Stimulated activated CD4-positive, alpha-beta T cell treated with anti-CD3 and anti-CD28 coated beads, Interleukin-15, amount 100 ng/mL, for 1 hour (primary cell): ENCODE results near the gene CYTIP.

ENCODE experiments used
- DNase-seq, 2 donors: peaks; one replicate each; pipeline ENCODE4 v3.0.0-alpha.2; 2020; ENCODE audit warnings: low read depth in 1 of 2, low spot score in 1 of 2

Gene CYTIP

DNA sequence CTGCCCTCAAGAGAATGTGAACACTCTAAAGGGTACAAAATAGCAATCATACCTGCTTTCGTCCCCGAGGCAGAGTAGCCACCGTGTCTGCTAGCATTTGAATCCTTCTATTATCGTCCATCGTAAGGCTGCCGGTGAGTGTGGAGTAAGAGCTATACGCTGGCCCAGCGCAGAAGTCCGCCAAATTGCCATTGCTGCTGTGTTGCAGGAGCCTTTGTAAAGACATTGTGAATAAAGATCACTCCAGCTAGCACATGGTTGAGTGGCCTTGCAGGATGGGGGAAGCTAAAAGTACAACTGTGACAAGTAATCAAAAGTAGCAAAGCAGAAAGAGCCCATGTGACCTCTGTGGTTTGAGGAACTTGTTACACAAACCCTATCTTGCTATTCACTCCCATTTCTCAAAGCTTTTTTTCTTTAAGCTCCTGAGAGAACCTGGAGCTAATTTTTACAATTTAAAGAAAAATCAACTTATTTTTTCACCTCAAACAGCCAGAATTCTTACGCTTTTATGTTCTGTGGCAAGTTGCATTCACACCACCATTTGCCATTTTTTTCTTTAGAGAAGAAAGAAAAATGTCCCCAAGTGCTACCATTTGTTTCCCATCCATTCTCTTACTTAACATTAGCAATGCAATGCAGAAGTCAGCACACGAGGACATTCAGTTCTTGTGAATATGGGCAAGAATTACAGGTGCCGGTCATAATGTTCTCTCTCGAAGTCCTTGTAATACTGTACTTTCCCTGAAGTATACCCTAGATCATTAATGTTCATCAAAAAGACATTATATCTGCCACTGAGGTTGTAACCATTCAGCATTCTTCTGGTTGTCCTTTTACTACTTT is at the start of gene CYTIP:
Gene CYTIP (minus strand): TSS at position 295 of the 846 bp plus-strand sequence. CDS start 69 bp downstream, at position 226.
- no peak for DNase-seq

DNA sequence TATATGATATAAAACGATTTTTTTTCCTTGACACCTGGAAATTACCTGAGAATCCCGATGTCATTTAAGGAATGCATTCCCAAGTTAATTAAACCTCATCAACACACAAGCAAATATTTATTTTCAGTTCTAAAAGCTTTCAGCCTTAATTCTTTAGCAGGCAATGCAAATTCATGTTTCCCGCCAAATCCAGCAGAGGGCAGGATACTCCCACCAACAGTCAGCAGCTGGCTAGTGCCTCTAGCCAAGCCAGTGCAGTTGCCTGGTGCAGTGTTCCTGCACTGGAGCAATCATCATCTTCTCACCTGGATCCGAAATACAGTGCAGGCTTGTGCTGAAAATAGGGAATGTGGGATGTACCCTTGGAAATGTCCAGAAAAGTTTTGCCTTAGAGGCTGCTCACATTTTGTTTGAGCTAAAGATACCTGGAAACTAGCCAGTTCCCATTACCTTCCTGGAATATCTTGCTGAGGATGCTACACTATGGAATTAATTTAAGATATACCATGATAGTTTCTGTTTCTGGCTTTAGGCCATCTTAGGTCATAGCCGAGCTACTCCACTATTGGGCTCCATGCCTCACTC is 48.4 kb upstream of the CYTIP start:
- DNase-seq, result peak; percentile 47 to 50

- no peak for DNase-seq
Measured at GRCh38 chr2:157489983-157490382, 46.1 kb upstream of the CYTIP start.

- DNase-seq, result no peak
Measured at GRCh38 chr2:157488877-157489276, 45.0 kb upstream of the CYTIP start.

- no peak for DNase-seq
Measured at GRCh38 chr2:157487747-157488146, 43.9 kb upstream of the CYTIP start.

GRCh38 chr2:157487271-157487610 is 43.4 kb upstream of the CYTIP start:
- DNase-seq, result no peak

- no peak for DNase-seq
Measured at GRCh38 chr2:157486596-157487270, 42.8 kb upstream of the CYTIP start.

GRCh38 chr2:157480182-157480961 is 36.5 kb upstream of the CYTIP start:
- DNase-seq, result no peak

DNA sequence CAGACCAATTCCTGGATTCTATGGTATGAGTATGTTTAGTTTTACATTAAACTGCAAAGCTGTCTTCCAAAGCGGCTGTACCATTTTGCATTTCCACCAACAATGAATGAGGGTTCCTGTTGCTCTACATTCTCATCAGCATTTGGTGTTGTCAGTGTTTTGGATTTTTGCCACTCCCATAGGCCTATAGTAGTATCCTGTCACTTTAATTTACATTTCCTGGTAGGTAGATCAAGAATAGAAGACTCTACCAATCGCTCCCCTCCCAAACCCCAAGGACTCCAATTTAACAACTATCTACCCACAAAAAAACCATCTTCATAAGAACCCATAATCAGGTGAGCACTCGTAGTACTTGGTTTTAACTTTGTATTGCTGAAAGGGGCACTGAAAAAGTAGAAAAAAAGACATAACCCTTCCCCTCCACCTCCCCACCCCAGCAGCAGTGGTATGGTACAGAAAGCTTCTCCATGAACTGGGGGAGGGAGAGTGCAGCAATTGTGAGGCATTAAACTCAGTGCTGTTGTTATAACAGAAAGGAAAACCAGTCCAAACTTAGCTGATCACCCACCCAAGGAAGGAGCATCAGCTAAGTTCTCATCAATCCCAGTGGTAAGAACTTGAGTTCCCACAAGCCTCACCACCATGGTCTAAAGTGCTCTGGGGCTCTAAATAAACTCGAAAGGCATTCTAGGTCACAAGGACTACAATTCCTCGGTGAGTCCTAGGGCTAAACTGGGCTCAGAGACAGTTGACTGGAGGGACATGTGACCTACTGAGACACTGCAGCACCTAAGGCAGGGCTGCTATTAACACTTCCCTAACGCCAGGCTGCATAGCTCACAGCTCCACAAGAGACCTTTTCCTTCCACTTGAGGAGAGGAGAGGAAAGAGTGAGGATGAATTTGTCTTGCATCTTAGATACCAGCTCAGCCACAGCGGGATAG is 35.5 kb upstream of the CYTIP start:
- DNase-seq, result no peak

DNA sequence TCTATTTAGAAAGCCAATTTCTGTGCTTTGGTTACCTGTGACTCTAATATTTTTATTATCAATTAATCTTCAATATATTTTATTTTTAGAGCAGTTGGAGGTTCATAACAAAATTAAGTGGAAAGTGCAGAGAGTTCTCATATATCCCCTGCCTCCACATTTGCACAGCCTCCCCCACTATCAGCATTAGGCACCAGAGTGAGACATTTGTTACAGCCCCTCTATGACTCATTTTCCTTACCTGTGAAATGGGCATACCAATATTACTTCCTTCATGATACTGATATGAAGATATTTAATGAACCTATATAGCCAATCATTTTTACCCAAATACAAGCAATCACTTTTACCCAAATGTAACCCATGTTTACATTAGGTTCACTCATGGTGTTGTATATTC is 34.0 kb upstream of the CYTIP start:
- no peak for DNase-seq

DNA sequence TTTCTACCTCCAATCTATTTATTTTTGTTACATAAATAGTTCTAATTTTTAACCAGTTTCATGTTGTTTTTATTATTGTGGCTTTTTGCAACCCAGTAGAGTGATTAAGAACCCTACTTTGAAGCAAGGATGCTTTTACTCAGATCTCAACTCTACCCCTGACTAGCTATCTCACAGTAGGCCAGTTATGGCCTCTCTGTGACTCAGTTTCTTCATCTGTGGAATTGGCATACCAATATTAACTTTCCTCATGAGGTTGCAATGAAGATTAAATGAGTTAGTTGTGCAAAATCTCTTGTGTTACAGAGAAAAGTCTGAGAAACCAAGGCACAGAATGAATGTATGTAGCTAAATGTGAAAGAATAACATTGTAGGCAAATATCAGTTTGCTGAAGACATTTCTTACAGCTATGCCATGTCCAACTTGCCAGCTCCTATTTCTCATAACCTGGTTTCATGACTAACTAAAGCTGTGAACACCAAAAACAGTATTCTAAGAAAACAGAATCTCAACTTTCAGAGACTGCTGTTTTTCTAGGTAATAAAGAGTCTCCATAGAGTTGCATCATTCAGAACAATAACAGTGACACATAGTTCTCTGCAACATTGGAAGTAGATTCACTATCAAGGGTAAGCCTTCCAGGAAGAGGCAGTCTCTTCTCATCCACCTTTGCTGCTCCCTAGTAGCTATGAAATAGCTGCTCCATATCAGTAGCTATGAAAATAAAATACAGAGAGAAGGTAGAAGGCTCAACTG is 33.2 kb upstream of the CYTIP start:
- no peak for DNase-seq

DNA sequence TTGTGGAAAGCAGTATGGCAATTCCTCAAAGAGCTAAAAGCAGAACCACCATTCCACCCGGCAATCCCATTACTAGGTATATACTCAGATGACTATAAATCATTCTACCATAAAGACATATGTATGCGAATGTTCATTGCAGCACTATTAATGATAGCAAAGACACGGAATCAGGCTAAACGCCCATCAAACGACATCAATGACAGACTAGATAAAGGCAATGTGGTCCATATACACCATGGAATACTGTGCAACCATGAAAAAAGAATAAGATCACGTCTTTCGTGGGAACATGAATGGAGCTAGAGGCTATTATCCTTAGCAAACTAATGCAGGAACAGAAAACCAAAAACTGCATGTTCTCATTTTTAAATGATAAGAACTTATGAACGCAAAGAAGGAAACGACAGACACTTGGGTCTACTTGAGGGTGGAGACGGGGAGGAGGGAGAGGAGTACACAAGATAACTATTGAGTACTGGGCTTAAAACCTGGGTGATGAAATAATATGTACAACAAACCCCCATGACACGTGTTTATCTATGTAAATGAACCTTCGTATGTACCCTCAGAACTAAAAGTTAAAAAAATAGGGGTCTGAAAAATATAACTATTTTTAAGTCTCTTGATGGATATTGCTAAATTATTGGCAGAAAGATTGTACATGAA is 32.0 kb upstream of the CYTIP start:
- DNase-seq, result no peak

- no peak for DNase-seq
Measured at GRCh38 chr2:157473581-157473980, 29.7 kb upstream of the CYTIP start.

- DNase-seq, result no peak
Measured at GRCh38 chr2:157471078-157471477, 27.2 kb upstream of the CYTIP start.

DNA sequence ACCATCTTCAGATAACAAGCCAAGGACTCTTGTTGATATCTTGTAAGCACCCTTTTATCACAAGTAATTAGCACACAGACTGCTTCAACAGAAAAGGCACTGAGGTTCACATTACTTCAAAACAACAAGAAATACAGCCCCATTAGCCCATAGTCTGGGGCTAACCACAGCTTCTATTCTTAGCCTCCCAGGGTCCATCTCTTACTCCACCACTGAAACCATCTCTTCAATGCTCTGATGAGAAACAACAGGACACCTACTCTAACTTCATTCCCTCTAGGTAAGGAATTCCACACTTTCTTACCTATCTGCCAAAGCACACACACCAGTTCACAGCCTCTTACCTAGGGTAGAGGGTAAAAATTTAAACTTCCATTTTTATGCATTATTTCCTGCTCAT is 26.4 kb upstream of the CYTIP start:
- DNase-seq, result no peak

GRCh38 chr2:157469726-157470125 is 25.8 kb upstream of the CYTIP start:
- DNase-seq, result no peak

DNA sequence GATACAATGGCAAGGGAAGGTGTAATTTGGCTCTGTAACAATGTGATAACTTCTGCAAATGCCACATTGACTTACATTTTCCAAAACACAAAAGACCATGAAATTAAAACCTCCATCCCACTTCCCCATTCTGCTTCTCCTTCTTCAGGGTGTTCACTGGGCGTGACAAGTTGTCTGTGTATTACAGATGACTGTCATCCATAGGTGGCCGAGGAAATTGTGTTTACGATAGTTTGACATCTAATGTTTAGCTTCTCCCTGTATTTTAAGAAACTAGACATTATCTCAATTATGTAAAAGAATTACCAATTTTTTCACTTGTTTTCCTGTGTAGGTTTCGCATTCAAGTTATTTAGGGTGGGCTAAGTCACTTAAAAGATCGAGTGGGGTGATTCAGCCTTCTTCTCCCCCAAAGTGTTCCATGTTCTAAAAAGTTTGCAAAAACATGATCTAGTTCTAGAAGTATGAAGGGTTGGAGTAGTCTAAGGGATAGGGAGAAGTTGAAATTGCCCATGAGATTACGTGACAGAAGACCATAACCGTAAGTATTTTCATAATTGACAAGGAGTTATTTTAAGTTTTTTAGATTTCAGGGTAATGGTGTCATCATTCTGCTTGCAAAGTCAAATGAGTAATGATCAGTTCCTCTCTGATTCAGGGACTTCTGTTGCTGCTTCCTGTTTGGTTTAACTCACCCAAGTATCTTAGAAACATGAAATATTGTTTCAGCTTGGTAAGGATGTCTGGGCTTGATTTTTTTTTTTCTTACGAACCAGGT is 25.2 kb upstream of the CYTIP start:
- no peak for DNase-seq

DNA sequence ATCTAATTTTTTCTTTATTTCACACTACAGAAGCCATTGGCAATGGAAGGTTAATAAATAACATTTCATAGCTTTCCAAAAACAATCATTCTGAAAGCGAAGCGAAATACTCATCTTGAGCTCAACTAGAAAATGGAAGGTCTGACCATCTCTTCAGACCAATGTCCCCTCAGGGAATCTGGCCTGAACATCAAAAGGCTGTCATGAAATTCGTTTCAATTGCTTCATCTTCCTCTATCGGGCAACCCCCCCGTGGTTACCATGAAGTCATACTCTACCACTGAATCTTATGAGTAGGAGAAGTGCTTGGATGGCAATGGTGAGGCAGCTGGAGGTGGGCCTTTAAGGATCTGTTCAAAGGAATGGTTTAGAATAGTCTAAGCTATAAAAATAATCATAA is 22.9 kb upstream of the CYTIP start:
- no peak for DNase-seq
